ENCODE results near the gene FILIP1L.

GRCh38 chr3:99960941-99961340 is 153.4 kb downstream of the FILIP1L start:
- TF ChIP-seq POLR2A (IDR thresholded peaks at IDR 0.05) (no peak), EP300 (IDR thresholded peaks at IDR 0.05) (peak in 1 of 2 donors; percentile 24), CTCF (IDR thresholded peaks at IDR 0.05) (no peak)
